H1 (cell line): ENCODE data around the gene CNIH3. TPM values are rescaled to one million over a fixed set of nuclear protein-coding genes. Genes with fewer than 3 reads are reported as not detected.

Source experiments
- CTCF ChIA-PET: fragments of 300-600 bp; sonication (Branson Sonifier 250); formaldehyde crosslinking; loops from one replicate; lab custom pipeline; 2021; ENCODE audit not compliant: partially characterized antibody; lab: Charles Lee
- POLR2A ChIA-PET: fragments of 300-600 bp; sonication (Branson Sonifier 250); formaldehyde crosslinking; loops from one replicate; lab custom pipeline; 2021; ENCODE audit warnings: inconsistent platforms; ENCODE audit not compliant: partially characterized antibody; lab: Charles Lee
- DNase-seq, 2 experiments: peaks; one replicate each; pipeline versions ENCODE4 v3.0.0 to v3.0.0-alpha.2; 2010 to 2022; ENCODE audit warnings: low spot score in 2 of 2, low read depth in 1 of 2, mixed read lengths in 1 of 2
- FAIRE-seq: peaks from 2 replicates; lab custom pipeline; 2011; peaks lifted over from hg19 to GRCh38; lab: Jason Lieb, UNC
- H2AFZ ChIP-seq: 2 replicates; pipeline ENCODE4 v1.8.1; 2012; ENCODE audit warnings: low read length, inconsistent platforms
- H2AK5ac ChIP-seq: 2 replicates; pipeline ENCODE4 v1.6.1; 2013; ENCODE audit warnings: low read depth, low read length
- H2BK120ac ChIP-seq: replicated peaks from 2 replicates; pipeline ENCODE3; 2013; ENCODE audit warnings: low read depth, low read length, inconsistent platforms
- H2BK12ac ChIP-seq: 2 replicates; pipeline ENCODE4 v1.6.1; 2013; ENCODE audit warnings: low read depth, low read length
- H2BK15ac ChIP-seq: 2 replicates; pipeline ENCODE4 v1.6.1; 2013; ENCODE audit warnings: low read length
- H2BK20ac ChIP-seq: 2 replicates; pipeline ENCODE4 v1.6.1; 2013; ENCODE audit warnings: low read length
- H2BK5ac ChIP-seq: 2 replicates; pipeline ENCODE4 v1.6.1; 2013; ENCODE audit warnings: low read depth, low read length
- H3K14ac ChIP-seq: 2 replicates; pipeline ENCODE4 v1.6.1; 2013; ENCODE audit warnings: inconsistent platforms; ENCODE audit not compliant: insufficient read length
- H3K18ac ChIP-seq: 2 replicates; pipeline ENCODE4 v1.6.1; 2013; ENCODE audit warnings: low read length; ENCODE audit errors: extremely low read depth
- H3K23ac ChIP-seq: 2 replicates; pipeline ENCODE4 v1.6.1; 2013; ENCODE audit warnings: inconsistent platforms; ENCODE audit not compliant: insufficient read length
- H3K23me2 ChIP-seq: 2 replicates; pipeline ENCODE4 v1.6.1; 2013; ENCODE audit warnings: low read depth, low read length
- H3K27ac ChIP-seq: 2 replicates; pipeline ENCODE4 v1.6.1; 2011; ENCODE audit warnings: low read depth, low read length, inconsistent platforms
- H3K27me3 ChIP-seq, 4 experiments: replicated peaks in 1 of 4; 1 replicate in 1 of 4; 2 replicates in 3 of 4; pipeline versions ENCODE4 v1.6.1 to v1.8.1; 2011 to 2013; ENCODE audit warnings: low read length in 3 of 4, mild to moderate bottlenecking in 3 of 4, inconsistent platforms in 2 of 4, mixed read lengths in 2 of 4, moderate library complexity in 1 of 4; ENCODE audit not compliant: control insufficient read depth in 3 of 4, insufficient read depth in 3 of 4; ENCODE audit errors: extremely low read depth in 1 of 4
- H3K36me3 ChIP-seq, 4 experiments: 2 replicates each; pipeline versions ENCODE4 v1.6.1 to v1.8.1; 2011 to 2013; ENCODE audit warnings: mild to moderate bottlenecking in 4 of 4, low read length in 3 of 4, moderate library complexity in 2 of 4, control low read depth in 1 of 4, inconsistent platforms in 1 of 4; ENCODE audit not compliant: insufficient read depth in 4 of 4, control insufficient read depth in 2 of 4
- H3K4ac ChIP-seq: replicated peaks from 2 replicates; pipeline ENCODE3; 2013; ENCODE audit warnings: low read length, low read depth, mixed read lengths, inconsistent platforms; ENCODE audit not compliant: insufficient read length
- H3K4me1 ChIP-seq, 4 experiments: replicated peaks in 1 of 4; 1 replicate in 1 of 4; 2 replicates in 3 of 4; pipeline versions ENCODE4 v1.6.1 to v1.8.1; 2011 to 2013; ENCODE audit warnings: low read length in 3 of 4, inconsistent platforms in 2 of 4, mixed read lengths in 1 of 4; ENCODE audit not compliant: insufficient read depth in 4 of 4, control insufficient read depth in 3 of 4
- H3K4me2 ChIP-seq, 2 experiments: 2 replicates each; pipeline versions ENCODE4 v1.6.1 to v1.8.1; 2011 to 2013; ENCODE audit warnings: low read depth in 2 of 2, low read length in 2 of 2, control low read depth in 1 of 2, inconsistent platforms in 1 of 2, mild to moderate bottlenecking in 1 of 2; ENCODE audit not compliant: insufficient read depth in 1 of 2
- H3K4me3 ChIP-seq, 4 experiments: fragments of 200-600, 300-600 bp in 1 of 4; sonication (generic), shearing (Covaris generic), sonication (Bioruptor Twin) in 1 of 4; 2 replicates each; pipeline versions ENCODE4 v1.5.1 to v1.8.1; 2011 to 2016; ENCODE audit warnings: low read length in 4 of 4, low read depth in 3 of 4, control low read depth in 2 of 4, inconsistent platforms in 2 of 4, mild to moderate bottlenecking in 2 of 4, mixed read lengths in 1 of 4, moderate library complexity in 1 of 4; ENCODE audit not compliant: insufficient read depth in 2 of 4; ENCODE audit errors: extremely low read depth in 1 of 4
- H3K56ac ChIP-seq: replicated peaks from 2 replicates; pipeline ENCODE3; 2013; ENCODE audit warnings: low read depth, mild to moderate bottlenecking, mixed read lengths, low read length, inconsistent platforms; ENCODE audit not compliant: insufficient read length
- H3K79me1 ChIP-seq: 2 replicates; pipeline ENCODE4 v1.6.1; 2013; ENCODE audit warnings: low read depth, low read length, control low read depth
- H3K79me2 ChIP-seq, 2 experiments: 2 replicates each; pipeline versions ENCODE4 v1.6.1 to v1.8.1; 2012 to 2013; ENCODE audit warnings: low read length in 2 of 2, mild to moderate bottlenecking in 2 of 2, inconsistent platforms in 1 of 2; ENCODE audit not compliant: insufficient read depth in 2 of 2, control insufficient read depth in 1 of 2
- H3K9ac ChIP-seq, 4 experiments: replicated peaks in 1 of 4; 1 replicate in 1 of 4; 2 replicates in 3 of 4; pipeline versions ENCODE4 v1.6.1 to v1.8.1; 2011 to 2013; ENCODE audit warnings: low read depth in 3 of 4, low read length in 3 of 4, control low read depth in 2 of 4, mild to moderate bottlenecking in 2 of 4, moderate library complexity in 2 of 4, inconsistent platforms in 1 of 4; ENCODE audit errors: extremely low read depth in 1 of 4
- H3K9me3 ChIP-seq, 2 experiments: 2 replicates each; pipeline versions ENCODE4 v1.6.1 to v1.8.1; 2012 to 2013; ENCODE audit warnings: mild to moderate bottlenecking in 2 of 2, moderate library complexity in 2 of 2, control low read depth in 1 of 2, inconsistent platforms in 1 of 2, low read depth in 1 of 2, low read length in 1 of 2, mixed read lengths in 1 of 2; ENCODE audit not compliant: insufficient read depth in 2 of 2
- H4K20me1 ChIP-seq, 2 experiments: replicated peaks in 1 of 2; 2 replicates each; pipeline versions ENCODE3 to v1.8.1; 2011 to 2013; ENCODE audit warnings: inconsistent platforms in 2 of 2, low read length in 2 of 2, mild to moderate bottlenecking in 1 of 2; ENCODE audit not compliant: insufficient read depth in 2 of 2, control insufficient read depth in 1 of 2
- H4K5ac ChIP-seq: 2 replicates; pipeline ENCODE4 v1.6.1; 2013; ENCODE audit warnings: low read length, low read depth, mixed read lengths, inconsistent platforms; ENCODE audit not compliant: insufficient read length
- H4K8ac ChIP-seq: 2 replicates; pipeline ENCODE4 v1.8.0; 2013; ENCODE audit warnings: mild to moderate bottlenecking, moderate library complexity, low read length, inconsistent platforms; ENCODE audit not compliant: insufficient read depth; ENCODE audit errors: extremely low read depth
- H4K91ac ChIP-seq: replicated peaks from 2 replicates; pipeline ENCODE3; 2013; ENCODE audit warnings: low read length, mixed read lengths, inconsistent platforms; ENCODE audit not compliant: insufficient read length
- JUN ChIP-seq: IDR thresholded peaks from 2 replicates; pipeline ENCODE4 v1.6.1; 2011; ENCODE audit warnings: low read depth, mild to moderate bottlenecking, improper control_type of control experiment, low read length
- JUND ChIP-seq: IDR thresholded peaks from 2 replicates; pipeline ENCODE4 v1.6.1; 2011; ENCODE audit warnings: mild to moderate bottlenecking, improper control_type of control experiment, low read length
- KDM1A ChIP-seq: fragments of 200-600, 300-600 bp; sonication (generic); IDR thresholded peaks from 2 replicates; pipeline ENCODE4 v1.7.1; 2016; ENCODE audit warnings: mild to moderate bottlenecking, low read length, borderline replicate concordance
- KDM4A ChIP-seq: IDR thresholded peaks from one replicate; pipeline ENCODE4 v1.7.1; 2012; ENCODE audit warnings: low read depth, mild to moderate bottlenecking, moderate library complexity, low read length, inconsistent platforms; ENCODE audit not compliant: severe bottlenecking
- MAFK ChIP-seq: IDR thresholded peaks from 2 replicates; pipeline ENCODE4 v1.6.1; 2012; ENCODE audit warnings: low read depth, mild to moderate bottlenecking, improper control_type of control experiment, low read length
- POLR2AphosphoS5 ChIP-seq: IDR thresholded peaks from 2 replicates; pipeline ENCODE4 v1.6.1; 2011; ENCODE audit warnings: low read depth, low read length
- SIX5 ChIP-seq: IDR thresholded peaks from 2 replicates; pipeline ENCODE4 v1.6.1; 2011; ENCODE audit warnings: mild to moderate bottlenecking, low read depth, low read length
- SUZ12 ChIP-seq: fragments of 200-600 bp; sonication (generic); IDR thresholded peaks from 2 replicates; pipeline ENCODE4 v1.6.1; 2012; ENCODE audit warnings: mild to moderate bottlenecking, inconsistent platforms, low read length, moderate library complexity, mixed read lengths
- TBP ChIP-seq: IDR thresholded peaks from 2 replicates; pipeline ENCODE4 v1.6.1; 2011; ENCODE audit warnings: low read depth, low read length, improper control_type of control experiment
- WGBS, 2 experiments: shearing (Covaris generic) in 1 of 2; methylation state at CpG; one replicate each; pipeline versions ENCODE4 v1.1.6 to v1.1.7; 2013 to 2015; ENCODE audit warnings: low lambda C conversion rate in 2 of 2, mixed read lengths in 2 of 2, inconsistent platforms in 1 of 2, low coverage in 1 of 2, missing lambda C conversion rate in 1 of 2; ENCODE audit not compliant: insufficient replicate concordance in 2 of 2, insufficient coverage in 1 of 2, insufficient read length in 1 of 2; ENCODE audit errors: extremely low coverage in 1 of 2, missing lambda C conversion rate in 1 of 2; 5-methylcytosine and 5-hydroxymethylcytosine counted together
- polyA plus RNA-seq, 7 experiments: library from polyadenylated mRNA; depleted of rRNA in 3 of 7; stranded (reverse) in 5 of 7; unstranded in 2 of 7; fragments of >200 nt in 5 of 7; fragments of 200-250 nt in 2 of 7; gene quantifications; 1 replicate in 5 of 7; 2 replicates in 1 of 7; 4 replicates in 1 of 7; pipeline versions ENCODE4 v1.2.1 to v1.2.3, GENCODE V29; 2011 to 2013; ENCODE audit warnings: missing spikeins in 2 of 7, mixed read lengths in 2 of 7
- total RNA-seq: library from RNA; stranded (reverse); fragmentation: NEBNext Ultra II Directional; extraction: Animal tissue kit (Norgen Biotek cat#: 25700); gene quantifications from 2 replicates; pipeline ENCODE4 v1.2.1, GENCODE V29; 2021

Gene CNIH3
- total and polyA plus RNA-seq, 2 of the 8 experiments (the other 6 are each of a cell fraction or from before 2014, with no cell fraction given): 3.7 to 5.6 TPM

DNA sequence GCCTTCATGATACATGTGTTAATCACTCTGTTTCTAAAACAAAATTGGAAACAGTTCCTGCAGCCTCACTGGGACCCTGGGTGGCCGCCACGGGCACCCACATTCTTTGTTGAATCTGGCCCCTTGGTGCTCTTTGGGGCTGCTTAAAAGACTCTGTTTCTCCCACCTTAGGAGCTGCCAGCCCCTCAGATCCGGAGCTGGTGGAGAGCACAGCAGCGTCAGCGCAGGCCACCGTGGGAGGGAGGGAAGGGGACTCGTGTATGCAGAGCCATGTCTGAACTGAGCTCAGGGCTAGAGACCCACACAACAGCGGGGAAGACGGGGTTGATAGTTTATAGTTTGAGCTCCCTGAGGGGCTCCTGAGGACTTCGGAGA lies 121.2 kb downstream of the CNIH3 start:
- Histone ChIP-seq H2AK5ac (no peak overlapping the region), H2AFZ (no peak overlapping the region), H3K9ac (no peak overlapping the region), H3K36me3 (no peaks in the 10 kb centered on the region), H4K8ac (0 out of 2 replicates have a peak overlapping the region, but pooled peaks have one; percentile 6), H3K79me1 (no peaks in the 10 kb centered on the region; the same call in 1 of the 2 replicates), H3K4ac (peak overlapping the region; percentile 34), H3K79me2 (no peaks in the 10 kb centered on the region), H3K9me3 (no peaks in the 10 kb centered on the region), H3K4me2 (peak overlapping the region in 1 of 2 experiments; percentile 33; a peak in 1 of 4 replicates), H4K91ac (peak overlapping the region; percentile 59), H3K18ac (no peak overlapping the region), H2BK120ac (no peak overlapping the region), H2BK5ac (no peak overlapping the region), H2BK12ac (no peak overlapping the region), H2BK15ac (no peak overlapping the region), H3K4me3 (no peak overlapping the region), H3K56ac (no peak overlapping the region), H3K14ac (no peak overlapping the region), H3K4me1 (peaks cover 12 to 26% (median 13%) of the 10 kb centered on the region in 4 experiments), H3K23me2 (no peaks in the 10 kb centered on the region), H4K5ac (no peak overlapping the region), H2BK20ac (no peak overlapping the region; the same call in 1 of the 2 replicates), H3K27ac (no peak overlapping the region), H3K27me3 (peaks cover 0 to 2% (median 0%) of the 10 kb centered on the region in 4 experiments; a peak in 1 of 7 replicates), H3K23ac (no peak overlapping the region), H4K20me1 (no peaks in the 10 kb centered on the region)
- FAIRE-seq (no peak), DNase-seq (no peak)
- CTCF ChIA-PET: interaction anchor here (0.5 to 7.6 kb wide), 10 partner anchors 9 to 267 kb away, joined by 3 to 91 read pairs (median 4); no protein-coding TSS in a partner anchor
- POLR2A ChIA-PET: no interaction called here
- TF ChIP-seq SUZ12: no peak
- no peak for TF ChIP-seq MAFK
- TF ChIP-seq JUND: no peak
- no peak for TF ChIP-seq TBP
- TF ChIP-seq KDM4A: no peak
- no peak for TF ChIP-seq POLR2AphosphoS5
- TF ChIP-seq JUN: no peak
- no peak for TF ChIP-seq KDM1A
- TF ChIP-seq SIX5: no peak
- 85% methylated on average over 8 of the region's 10 CpGs; no CpG with 5 or more reads in 1 of the 2 experiments for WGBS, 2 experiments
